GM15510 (cell line): Measurements from ENCODE around the gene SLC28A1.

Experiments used
- POLR2A ChIP-seq: IDR thresholded peaks from 3 replicates; pipeline ENCODE4 v1.6.1; 2011; ENCODE audit warnings: borderline replicate concordance; ENCODE audit not compliant: insufficient read length; ENCODE audit errors: extremely low read depth

Gene SLC28A1

GRCh38 chr15:84873997-84874396 lies 10.5 kb upstream of the SLC28A1 start:
- TF ChIP-seq POLR2A, result no peak

GRCh38 chr15:84874981-84875699 lies 9.3 kb upstream of the SLC28A1 start:
- TF ChIP-seq POLR2A, result no peak

GRCh38 chr15:84876269-84876668 lies 8.2 kb upstream of the SLC28A1 start:
- TF ChIP-seq POLR2A, result no peak

- no peak for TF ChIP-seq POLR2A
Measured at GRCh38 chr15:84878504-84878903, 6.0 kb upstream of the SLC28A1 start.

- no peak for TF ChIP-seq POLR2A
Measured at GRCh38 chr15:84879088-84879780, 5.2 kb upstream of the SLC28A1 start.

- TF ChIP-seq POLR2A, result no peak
Measured at GRCh38 chr15:84880007-84880406, 4.5 kb upstream of the SLC28A1 start.

GRCh38 chr15:84880822-84881519 lies 3.5 kb upstream of the SLC28A1 start:
- no peak for TF ChIP-seq POLR2A

GRCh38 chr15:84881520-84881830 lies 3.0 kb upstream of the SLC28A1 start:
- TF ChIP-seq POLR2A, result no peak

GRCh38 chr15:84883466-84883865 lies 996 bp upstream of the SLC28A1 start:
- no peak for TF ChIP-seq POLR2A

GRCh38 chr15:84885801-84886200 lies 1.3 kb downstream of the SLC28A1 start:
- TF ChIP-seq POLR2A, result no peak

GRCh38 chr15:84886211-84886983 lies 1.9 kb downstream of the SLC28A1 start:
- TF ChIP-seq POLR2A, result no peak

- TF ChIP-seq POLR2A, result no peak
Measured at GRCh38 chr15:84886984-84887299, 2.5 kb downstream of the SLC28A1 start.

GRCh38 chr15:84887938-84888337 lies 3.5 kb downstream of the SLC28A1 start:
- no peak for TF ChIP-seq POLR2A

GRCh38 chr15:84888639-84889038 lies 4.2 kb downstream of the SLC28A1 start:
- no peak for TF ChIP-seq POLR2A

GRCh38 chr15:84889313-84889990 lies 5.0 kb downstream of the SLC28A1 start:
- TF ChIP-seq POLR2A, result no peak

- TF ChIP-seq POLR2A, result no peak
Measured at GRCh38 chr15:84889991-84890669, 5.7 kb downstream of the SLC28A1 start.
